ENCODE results near the gene ESAM.

GRCh38 chr11:124807660-124808270 is 45.7 kb upstream of the ESAM start:
- TF ChIP-seq, protein P1, sequence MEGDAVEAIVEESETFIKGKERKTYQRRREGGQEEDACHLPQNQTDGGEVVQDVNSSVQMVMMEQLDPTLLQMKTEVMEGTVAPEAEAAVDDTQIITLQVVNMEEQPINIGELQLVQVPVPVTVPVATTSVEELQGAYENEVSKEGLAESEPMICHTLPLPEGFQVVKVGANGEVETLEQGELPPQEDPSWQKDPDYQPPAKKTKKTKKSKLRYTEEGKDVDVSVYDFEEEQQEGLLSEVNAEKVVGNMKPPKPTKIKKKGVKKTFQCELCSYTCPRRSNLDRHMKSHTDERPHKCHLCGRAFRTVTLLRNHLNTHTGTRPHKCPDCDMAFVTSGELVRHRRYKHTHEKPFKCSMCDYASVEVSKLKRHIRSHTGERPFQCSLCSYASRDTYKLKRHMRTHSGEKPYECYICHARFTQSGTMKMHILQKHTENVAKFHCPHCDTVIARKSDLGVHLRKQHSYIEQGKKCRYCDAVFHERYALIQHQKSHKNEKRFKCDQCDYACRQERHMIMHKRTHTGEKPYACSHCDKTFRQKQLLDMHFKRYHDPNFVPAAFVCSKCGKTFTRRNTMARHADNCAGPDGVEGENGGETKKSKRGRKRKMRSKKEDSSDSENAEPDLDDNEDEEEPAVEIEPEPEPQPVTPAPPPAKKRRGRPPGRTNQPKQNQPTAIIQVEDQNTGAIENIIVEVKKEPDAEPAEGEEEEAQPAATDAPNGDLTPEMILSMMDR (IDR thresholded peaks at IDR 0.05; ENCODE audit: poor library complexity, severe bottlenecking), result no peak
- TF ChIP-seq POLR2AphosphoS5 (IDR thresholded peaks at IDR 0.05), result no peak
- TF ChIP-seq TAF1 (IDR thresholded peaks at IDR 0.05; ENCODE audit: low read depth), result no peak
